Activated naive CD8-positive, alpha-beta T cell treated with anti-CD3 and anti-CD28 coated beads for 36 hours (primary cell): ENCODE results near the gene ARHGEF17. TPM values are rescaled to one million over a fixed set of nuclear protein-coding genes. Genes with fewer than 3 reads are reported as not detected.
A peak's percentile ranks its signal among the peaks of the same experiment; 100 is the strongest.

Experiments used
- DNase-seq: peaks from one replicate; pipeline ENCODE4 v3.0.0; 2021
- H3K27ac Mint-ChIP-seq: one replicate; pipeline ENCODE4 v1.8.0; 2022; ENCODE audit warnings: mild to moderate bottlenecking, moderate library complexity, mixed read lengths
- H3K27me3 Mint-ChIP-seq: one replicate; pipeline ENCODE4 v1.8.0; 2022; ENCODE audit warnings: mild to moderate bottlenecking, mixed read lengths
- H3K36me3 Mint-ChIP-seq: one replicate; pipeline ENCODE4 v1.8.0; 2021; ENCODE audit warnings: mild to moderate bottlenecking, mixed read lengths
- H3K4me1 Mint-ChIP-seq: one replicate; pipeline ENCODE4 v1.8.0; 2021; ENCODE audit warnings: mixed read lengths
- H3K4me3 Mint-ChIP-seq: one replicate; pipeline ENCODE4 v1.8.0; 2022; ENCODE audit warnings: mild to moderate bottlenecking, moderate library complexity, mixed read lengths
- H3K9me3 Mint-ChIP-seq: one replicate; pipeline ENCODE4 v1.8.0; 2022; ENCODE audit warnings: mixed read lengths
- total RNA-seq, 2 experiments: library from RNA; stranded (reverse); gene quantifications; one replicate each; pipeline ENCODE4 v1.2.3, GENCODE V29; 2021

Gene ARHGEF17
- total RNA-seq, 2 experiments from 2014 or later: 0.08 TPM; not detected in 1

DNA sequence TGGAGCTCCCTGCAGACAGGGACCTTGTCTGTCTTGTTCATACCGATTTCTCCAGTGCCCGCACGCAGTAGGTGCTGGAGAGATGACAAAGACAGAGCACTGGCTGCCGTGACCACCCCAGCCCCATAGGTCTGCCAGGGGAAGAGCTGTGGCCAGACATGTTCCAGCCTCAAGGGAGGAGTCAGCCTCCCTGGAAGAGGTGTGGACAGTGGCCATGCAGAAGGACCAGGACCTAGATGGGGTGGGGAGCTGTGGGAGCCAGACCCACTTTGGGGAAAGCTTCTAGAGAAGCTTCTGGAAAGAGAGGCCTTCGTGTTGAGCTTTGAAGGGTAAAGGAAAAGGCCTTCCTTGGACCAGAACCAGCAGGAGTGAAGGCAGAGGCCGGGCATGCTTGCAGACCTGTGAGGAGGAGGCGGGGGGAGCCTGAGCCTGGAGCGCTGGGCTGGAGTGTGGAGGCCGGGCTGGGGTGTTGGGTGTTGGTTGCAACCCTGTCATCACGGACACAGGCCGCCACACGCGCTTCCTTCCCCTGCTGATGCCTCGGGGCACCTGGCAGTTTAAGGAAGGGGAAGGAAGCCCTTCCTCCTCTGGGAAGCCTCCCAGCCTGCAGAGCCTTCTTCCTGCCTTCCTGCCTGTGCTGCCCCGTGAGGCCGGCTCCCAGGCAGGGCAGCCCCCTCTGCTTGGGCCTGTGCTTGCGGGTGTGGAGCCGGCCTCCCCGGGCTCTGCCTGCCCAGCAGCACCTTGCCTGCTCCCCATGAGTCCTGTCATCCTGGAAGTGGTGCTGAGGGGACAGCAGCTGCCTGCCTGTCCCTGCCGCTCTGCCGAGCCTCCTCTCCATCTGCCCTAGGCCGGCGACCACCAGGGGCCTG, 80.4 kb downstream of the ARHGEF17 start:
- Mint-ChIP-seq H3K27ac (no peak overlapping the region), H3K4me1 (peaks cover 31% of the 10 kb centered on the region)

DNA sequence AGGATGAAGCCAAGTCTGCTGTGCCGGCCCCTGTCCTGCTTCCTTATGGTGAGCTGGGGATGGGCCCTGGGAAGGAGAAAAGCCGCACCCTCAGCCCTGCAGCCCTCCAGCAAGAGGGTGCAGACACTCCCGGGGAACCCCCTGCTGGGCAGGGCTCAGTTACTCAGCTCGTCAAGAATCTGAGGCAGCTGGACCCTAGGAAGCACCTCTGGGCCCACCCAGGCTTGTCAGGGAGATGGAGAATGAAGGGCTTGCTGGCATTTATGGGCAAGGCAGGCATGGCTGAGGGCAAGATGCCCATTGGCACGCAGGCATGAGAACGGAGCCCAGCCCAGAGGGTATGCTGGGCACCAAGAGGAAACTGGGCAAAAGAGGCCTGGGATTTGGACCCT, 81.1 kb downstream of the ARHGEF17 start:
- peaks cover 25% of the 10 kb centered on the region for H3K4me1 Mint-ChIP-seq
- no peak overlapping the region for H3K27ac Mint-ChIP-seq

More for the DNA sequence above, 80.4 kb downstream of the ARHGEF17 start:
- H3K4me3 Mint-ChIP-seq: no peak overlapping the region
- no peaks in the 10 kb centered on the region for H3K9me3 Mint-ChIP-seq
- no peak for DNase-seq
- no peaks in the 10 kb centered on the region for H3K36me3 Mint-ChIP-seq
- no peaks in the 10 kb centered on the region for H3K27me3 Mint-ChIP-seq

DNA sequence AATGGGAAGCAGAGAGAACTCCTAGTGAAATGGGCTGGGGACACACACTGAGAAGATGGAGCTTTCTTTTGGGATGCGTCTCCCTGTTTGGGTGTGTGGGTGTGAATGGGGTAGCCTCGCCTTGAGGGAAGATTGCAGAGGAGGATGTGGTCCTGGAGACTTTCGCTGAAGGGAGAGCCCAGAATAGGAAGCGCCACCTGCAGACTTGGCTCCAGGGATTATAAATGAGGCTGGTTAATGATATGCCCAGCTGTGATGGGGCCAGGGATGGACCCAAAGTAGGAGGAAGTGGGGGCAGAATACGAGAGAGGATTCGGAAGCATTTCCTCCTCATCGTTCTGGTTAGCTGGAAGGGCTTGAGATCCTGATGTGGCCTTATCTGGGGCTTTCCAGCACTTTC, 81.8 kb downstream of the ARHGEF17 start:
- Mint-ChIP-seq H3K27ac (no peak overlapping the region), H3K4me1 (peaks cover 17% of the 10 kb centered on the region), H3K4me3 (no peak overlapping the region), H3K9me3 (no peaks in the 10 kb centered on the region), H3K36me3 (no peaks in the 10 kb centered on the region), H3K27me3 (no peaks in the 10 kb centered on the region)
- no peak for DNase-seq

More for the DNA sequence above, 81.1 kb downstream of the ARHGEF17 start:
- no peaks in the 10 kb centered on the region for H3K36me3 Mint-ChIP-seq
- H3K27me3 Mint-ChIP-seq: no peaks in the 10 kb centered on the region
- H3K9me3 Mint-ChIP-seq: no peaks in the 10 kb centered on the region
- H3K4me3 Mint-ChIP-seq: no peak overlapping the region
- no peak for DNase-seq

DNA sequence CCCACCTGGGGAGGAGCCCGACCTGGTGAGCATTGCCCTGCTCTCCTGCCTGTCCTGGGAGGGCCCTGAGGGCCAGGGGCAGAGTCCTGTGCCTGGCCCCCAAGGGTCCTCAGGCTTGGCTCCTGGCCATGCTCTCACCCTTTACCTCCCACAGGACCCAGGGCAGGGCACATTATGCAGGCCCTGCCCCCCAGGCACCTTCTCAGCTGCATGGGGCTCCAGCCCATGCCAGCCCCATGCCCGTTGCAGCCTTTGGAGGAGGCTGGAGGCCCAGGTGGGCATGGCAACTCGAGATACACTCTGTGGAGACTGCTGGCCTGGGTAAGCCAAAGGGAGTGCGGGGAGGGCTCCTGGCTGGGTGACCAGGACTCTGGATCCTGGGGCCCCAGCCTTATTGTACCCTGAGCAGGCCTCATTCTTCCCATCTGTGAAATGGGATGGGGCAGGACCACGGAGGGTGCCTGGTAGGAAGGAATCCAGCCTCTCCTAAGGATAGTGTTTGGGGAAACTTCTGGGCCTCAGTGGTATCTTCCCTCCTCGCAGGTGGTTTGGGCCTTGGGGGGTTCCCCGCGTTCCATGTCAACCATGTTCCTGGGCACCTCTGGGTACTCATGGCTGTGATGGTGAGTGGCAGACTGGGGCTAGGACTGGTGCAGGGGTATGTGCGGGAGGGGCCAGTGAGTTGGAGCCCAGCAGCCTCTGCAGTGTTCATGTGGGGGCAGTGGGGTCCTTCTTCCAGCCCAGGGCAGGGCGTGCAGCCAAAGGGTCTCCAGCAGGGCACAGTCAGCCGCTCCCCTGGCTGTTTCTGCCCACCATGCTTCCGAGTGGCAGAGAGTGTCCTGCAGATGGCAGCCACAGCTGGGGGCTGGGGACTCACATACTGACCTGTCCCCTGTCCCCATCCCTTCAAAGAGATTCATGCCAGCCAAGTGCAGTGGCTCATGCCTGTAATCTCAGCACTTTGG, 82.8 kb downstream of the ARHGEF17 start:
- no peaks in the 10 kb centered on the region for H3K36me3 Mint-ChIP-seq
- no peaks in the 10 kb centered on the region for H3K27me3 Mint-ChIP-seq
- H3K27ac Mint-ChIP-seq: no peak overlapping the region
- H3K9me3 Mint-ChIP-seq: no peaks in the 10 kb centered on the region
- H3K4me3 Mint-ChIP-seq: no peak overlapping the region
- H3K4me1 Mint-ChIP-seq: peaks cover 10% of the 10 kb centered on the region
- no peak for DNase-seq

DNA sequence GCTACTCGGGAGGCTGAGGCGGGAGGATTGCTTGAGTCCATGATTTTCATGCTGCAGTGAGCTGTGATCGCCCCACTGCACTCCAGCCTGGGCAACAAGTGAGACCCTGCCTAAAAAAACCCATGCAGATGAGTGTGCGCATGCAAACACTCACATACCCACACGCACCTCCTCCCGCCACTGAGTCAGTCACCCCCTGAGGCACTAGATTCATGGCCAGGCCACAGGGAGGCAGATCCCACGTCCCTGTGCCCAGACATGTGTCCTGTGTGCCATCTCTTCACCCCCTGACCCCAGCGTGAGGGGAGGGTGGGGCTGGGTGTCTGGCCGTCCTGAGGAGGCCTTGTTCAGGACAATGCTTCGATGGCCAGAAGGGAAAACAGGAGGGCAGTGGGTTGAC, 83.6 kb downstream of the ARHGEF17 start:
- Mint-ChIP-seq H3K4me1 (peaks cover 9% of the 10 kb centered on the region), H3K4me3 (no peak overlapping the region), H3K27ac (no peak overlapping the region), H3K36me3 (no peaks in the 10 kb centered on the region), H3K9me3 (no peaks in the 10 kb centered on the region), H3K27me3 (no peaks in the 10 kb centered on the region)
- DNase-seq: no peak

DNA sequence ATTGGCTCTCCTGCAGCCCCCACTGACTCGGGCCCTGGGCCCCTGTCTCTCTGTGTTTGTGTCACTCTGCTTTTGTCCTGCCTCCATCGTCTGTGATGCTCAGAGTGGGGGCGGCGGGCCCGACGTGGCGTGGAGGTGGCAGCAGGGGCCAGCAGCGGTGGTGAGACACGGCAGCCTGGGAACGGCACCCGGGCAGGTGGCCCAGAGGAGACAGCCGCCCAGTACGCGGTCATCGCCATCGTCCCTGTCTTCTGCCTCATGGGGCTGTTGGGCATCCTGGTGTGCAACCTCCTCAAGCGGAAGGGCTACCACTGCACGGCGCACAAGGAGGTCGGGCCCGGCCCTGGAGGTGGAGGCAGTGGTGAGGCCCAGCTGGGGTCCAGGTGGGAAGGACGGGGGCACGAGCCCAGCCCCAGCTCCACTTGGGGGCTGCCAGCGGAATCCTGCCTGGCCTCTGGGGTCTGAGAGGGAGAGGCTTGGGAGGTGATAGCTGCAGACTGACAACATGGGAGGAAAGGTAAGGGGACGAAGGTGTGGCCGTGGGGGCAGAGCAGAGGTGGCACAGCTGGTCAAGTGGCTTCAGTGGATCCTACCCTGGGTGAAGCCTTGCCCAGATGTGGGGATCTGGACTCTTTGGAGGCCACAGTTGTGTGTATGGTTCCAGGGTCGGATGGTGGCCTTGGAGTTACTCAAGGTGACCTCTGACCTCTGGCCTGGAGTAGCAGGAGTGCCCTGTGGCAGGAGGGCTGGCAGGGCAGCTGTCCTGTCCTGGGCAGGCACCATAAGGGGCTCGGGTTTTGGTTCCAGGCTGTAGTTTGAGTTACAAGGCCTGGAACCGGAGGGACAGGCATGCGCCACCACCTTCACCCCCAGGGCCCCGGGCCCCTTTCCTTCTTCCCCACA, 84.3 kb downstream of the ARHGEF17 start:
- Mint-ChIP-seq H3K27ac (no peak overlapping the region), H3K27me3 (no peaks in the 10 kb centered on the region), H3K4me1 (peaks cover 3% of the 10 kb centered on the region), H3K9me3 (no peaks in the 10 kb centered on the region), H3K4me3 (no peak overlapping the region), H3K36me3 (no peaks in the 10 kb centered on the region)
- DNase-seq: no peak

DNA sequence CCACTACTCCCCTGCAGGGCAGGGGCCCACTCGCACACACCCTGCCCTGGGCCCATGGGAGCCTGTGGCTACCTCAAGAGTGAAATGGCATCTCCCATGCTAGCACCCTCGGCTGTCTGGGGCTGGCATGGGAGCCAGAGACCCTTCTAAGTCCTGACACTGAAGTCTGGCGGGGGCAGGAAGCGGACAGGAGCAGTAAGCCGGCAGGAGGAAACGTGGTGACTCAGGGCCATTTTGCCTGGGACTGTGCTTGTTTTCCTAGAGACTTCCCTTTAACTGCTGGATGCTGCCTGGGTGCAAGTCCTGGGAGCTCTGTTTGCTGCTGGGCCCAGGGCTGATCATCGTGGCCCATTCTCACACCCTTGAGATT, 84.9 kb downstream of the ARHGEF17 start:
- DNase-seq: no peak
- H3K27ac Mint-ChIP-seq: no peak overlapping the region
- no peaks in the 10 kb centered on the region for H3K36me3 Mint-ChIP-seq
- peaks cover 2% of the 10 kb centered on the region for H3K4me1 Mint-ChIP-seq
- H3K27me3 Mint-ChIP-seq: no peaks in the 10 kb centered on the region
- no peak overlapping the region for H3K4me3 Mint-ChIP-seq
- H3K9me3 Mint-ChIP-seq: no peaks in the 10 kb centered on the region

DNA sequence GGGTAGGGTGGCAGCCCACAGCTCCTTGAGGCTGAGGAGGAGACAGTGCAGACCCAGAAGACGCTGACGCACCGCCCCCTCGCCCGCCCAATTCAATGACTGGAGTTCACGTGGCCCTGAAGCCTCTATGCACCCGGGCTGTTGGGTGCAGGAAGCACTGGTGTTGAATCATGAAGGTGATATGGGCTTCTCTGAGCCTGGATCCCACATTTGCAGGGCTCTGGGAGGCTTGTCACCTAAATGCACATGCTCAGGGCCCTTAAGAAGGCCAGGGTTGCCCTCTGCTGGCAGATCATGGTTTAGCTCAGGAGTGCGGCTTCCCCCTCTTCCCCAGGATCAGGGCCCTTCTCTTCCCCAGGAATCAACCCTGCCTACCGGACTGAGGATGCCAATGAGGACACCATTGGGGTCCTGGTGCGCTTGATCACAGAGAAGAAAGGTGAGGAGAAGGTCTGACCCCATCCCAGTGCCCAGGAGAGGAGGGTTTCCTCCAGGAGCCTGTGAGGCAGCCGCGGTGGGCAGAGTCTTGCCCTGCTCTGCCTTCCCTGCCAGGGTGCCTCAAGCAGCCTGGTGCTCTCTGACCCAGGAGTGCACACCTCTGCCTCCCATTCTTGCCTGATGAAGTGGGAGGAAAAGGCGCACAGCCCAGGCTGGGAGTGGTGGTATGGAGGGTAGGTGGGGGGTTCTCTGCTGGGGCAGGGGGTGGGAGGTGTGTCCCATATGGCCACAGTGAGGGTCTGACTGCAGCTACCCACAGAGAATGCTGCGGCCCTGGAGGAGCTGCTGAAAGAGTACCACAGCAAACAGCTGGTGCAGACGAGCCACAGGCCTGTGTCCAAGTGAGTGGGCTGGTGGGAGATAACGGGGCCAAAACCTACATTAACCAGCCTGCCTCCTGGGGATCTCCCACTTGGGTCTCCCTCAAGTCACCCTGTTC, 85.7 kb downstream of the ARHGEF17 start:
- Mint-ChIP-seq H3K27ac (no peak overlapping the region), H3K27me3 (no peaks in the 10 kb centered on the region), H3K36me3 (no peaks in the 10 kb centered on the region), H3K9me3 (no peaks in the 10 kb centered on the region), H3K4me3 (no peak overlapping the region), H3K4me1 (peaks cover 1% of the 10 kb centered on the region)
- DNase-seq: peak; percentile 56

DNA sequence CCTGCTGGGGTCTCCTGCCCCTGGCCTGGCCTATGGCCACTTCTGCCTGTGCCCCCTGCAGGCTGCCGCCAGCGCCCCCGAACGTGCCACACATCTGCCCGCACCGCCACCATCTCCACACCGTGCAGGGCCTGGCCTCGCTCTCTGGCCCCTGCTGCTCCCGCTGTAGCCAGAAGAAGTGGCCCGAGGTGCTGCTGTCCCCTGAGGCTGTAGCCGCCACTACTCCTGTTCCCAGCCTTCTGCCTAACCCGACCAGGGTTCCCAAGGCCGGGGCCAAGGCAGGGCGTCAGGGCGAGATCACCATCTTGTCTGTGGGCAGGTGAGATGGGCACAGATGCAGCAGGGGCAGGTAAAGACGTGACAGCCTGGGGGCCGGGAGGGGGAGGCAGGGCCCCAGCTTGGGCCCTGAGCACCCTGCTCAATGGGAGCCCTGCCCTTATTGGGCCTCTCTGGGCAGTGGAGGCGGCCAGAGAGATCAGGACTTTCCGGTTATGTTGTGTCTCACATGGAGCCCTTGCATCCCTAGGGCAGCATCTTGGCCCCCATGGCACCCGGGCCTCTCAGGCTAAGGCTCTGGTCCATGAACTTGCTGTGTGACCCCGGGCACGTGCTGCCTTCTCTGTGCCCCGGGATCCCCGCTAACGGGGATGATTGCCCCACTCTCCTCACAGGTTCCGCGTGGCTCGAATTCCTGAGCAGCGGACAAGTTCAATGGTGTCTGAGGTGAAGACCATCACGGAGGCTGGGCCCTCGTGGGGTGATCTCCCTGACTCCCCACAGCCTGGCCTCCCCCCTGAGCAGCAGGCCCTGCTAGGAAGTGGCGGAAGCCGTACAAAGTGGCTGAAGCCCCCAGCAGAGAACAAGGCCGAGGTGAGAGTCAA, 86.6 kb downstream of the ARHGEF17 start:
- DNase-seq: no peak
- H3K27ac Mint-ChIP-seq: no peak overlapping the region

DNA sequence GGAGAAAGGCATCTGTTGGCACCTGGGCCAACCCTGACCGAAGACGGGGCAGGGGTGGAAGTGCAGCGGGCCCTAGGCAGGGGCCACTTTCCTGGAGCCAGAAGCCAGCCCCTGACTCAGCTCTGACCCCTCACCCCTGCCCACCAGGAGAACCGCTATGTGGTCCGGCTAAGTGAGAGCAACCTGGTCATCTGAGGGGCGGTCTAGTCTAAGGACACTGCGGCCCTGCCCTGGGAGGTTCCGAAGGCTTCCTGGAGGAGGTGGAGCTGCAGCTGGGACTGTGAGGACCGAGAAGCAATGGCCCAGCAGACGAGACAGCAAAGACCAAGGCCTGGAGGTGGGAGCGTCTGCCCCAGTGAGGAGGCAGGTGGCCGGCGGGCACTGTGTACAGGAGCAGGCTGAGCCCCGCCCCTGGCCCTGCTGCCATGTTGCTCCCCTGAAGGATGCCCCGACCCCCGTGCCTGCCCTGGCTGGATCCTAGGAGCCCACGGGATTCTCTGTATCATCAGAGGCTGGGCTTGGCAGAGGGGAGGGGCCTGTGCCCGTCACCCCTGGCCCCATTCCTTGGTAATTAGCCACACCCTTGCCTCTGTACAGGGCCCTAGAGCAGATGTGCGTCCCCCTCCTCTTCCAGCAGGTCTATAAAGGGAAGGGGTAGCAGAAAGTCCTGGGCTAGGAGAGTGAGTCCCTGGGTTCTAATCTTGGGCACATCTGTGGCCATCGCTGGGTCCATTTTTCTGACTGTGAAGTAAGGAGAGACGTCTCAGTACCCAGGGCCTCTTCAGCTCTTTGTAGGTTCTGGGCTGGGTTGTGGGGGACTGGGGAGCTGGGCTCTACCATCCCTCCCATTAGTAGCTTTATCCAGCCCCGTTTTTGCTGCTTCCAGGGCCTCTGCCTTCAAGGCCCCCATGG, 87.5 kb downstream of the ARHGEF17 start:
- Mint-ChIP-seq H3K9me3 (no peaks in the 10 kb centered on the region), H3K4me1 (peaks cover 1% of the 10 kb centered on the region), H3K27me3 (no peaks in the 10 kb centered on the region), H3K36me3 (no peaks in the 10 kb centered on the region), H3K27ac (no peak overlapping the region), H3K4me3 (no peak overlapping the region)
- DNase-seq: no peak

More for the DNA sequence above, 86.6 kb downstream of the ARHGEF17 start:
- H3K4me1 Mint-ChIP-seq: peaks cover 1% of the 10 kb centered on the region
- no peaks in the 10 kb centered on the region for H3K36me3 Mint-ChIP-seq
- H3K4me3 Mint-ChIP-seq: no peak overlapping the region
- no peaks in the 10 kb centered on the region for H3K9me3 Mint-ChIP-seq
- no peaks in the 10 kb centered on the region for H3K27me3 Mint-ChIP-seq

DNA sequence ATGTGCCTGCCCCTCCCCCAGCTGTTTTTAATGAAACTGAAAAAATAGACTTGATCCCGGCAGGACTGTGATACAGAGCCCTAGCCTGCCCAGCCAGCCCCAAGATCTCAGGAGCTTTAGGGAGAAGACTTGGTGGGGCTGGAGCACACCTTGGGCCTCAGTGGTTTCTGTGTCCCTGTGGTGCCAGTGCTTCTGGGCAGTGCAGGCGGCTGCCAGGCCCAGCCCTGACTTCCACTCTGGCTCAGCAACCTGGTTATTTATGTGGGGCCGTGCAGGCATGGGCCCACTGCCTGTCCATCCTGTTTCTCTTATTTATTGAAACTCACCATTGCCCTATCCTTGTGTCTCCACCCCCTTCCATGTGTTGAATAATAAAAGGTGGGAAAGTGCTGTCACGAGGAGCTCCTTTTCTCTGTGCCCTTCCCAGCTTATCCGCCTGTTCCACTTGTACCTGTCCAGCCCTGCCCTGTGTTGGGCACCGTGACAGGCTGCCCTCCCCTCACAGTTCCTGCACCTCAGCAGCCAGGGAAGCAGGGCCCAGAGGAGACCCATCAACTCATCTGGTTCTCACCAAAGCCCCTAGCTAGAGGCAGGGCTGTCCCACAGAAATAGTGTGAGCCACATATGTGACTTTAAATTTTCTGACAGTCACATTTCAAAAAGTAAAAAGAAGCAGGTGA, 88.3 kb downstream of the ARHGEF17 start:
- no peaks in the 10 kb centered on the region for H3K36me3 Mint-ChIP-seq
- no peak overlapping the region for H3K4me3 Mint-ChIP-seq
- H3K27me3 Mint-ChIP-seq: no peaks in the 10 kb centered on the region
- DNase-seq: no peak
- no peak overlapping the region for H3K27ac Mint-ChIP-seq
- peaks cover 1% of the 10 kb centered on the region for H3K4me1 Mint-ChIP-seq
- H3K9me3 Mint-ChIP-seq: no peaks in the 10 kb centered on the region

DNA sequence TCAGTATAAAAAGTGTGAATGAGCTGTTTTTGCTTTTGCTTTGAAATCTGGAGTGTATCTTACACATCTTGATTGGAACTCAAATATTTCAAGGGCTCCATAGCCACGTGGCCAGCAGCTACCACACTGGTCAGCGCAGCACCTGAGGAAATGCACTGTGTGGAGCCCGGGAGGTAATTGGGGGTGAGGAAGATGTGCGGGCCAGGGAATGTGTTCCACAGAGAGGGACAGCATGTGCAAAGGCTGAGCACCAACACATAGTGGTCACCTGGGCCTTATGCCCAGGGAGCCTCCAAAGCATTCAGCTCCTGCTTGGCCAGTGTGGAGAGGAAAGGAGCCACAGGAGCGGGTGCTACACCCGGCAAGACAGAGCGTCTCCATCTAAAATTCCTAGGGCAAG, 88.9 kb downstream of the ARHGEF17 start:
- Mint-ChIP-seq H3K27ac (no peak overlapping the region), H3K9me3 (no peaks in the 10 kb centered on the region), H3K36me3 (no peaks in the 10 kb centered on the region), H3K4me3 (no peak overlapping the region), H3K4me1 (peaks cover 1% of the 10 kb centered on the region), H3K27me3 (no peaks in the 10 kb centered on the region)
- DNase-seq: no peak
